HepG2 (cell line): ENCODE measurements around the gene COG1. TPM values are rescaled to one million over a fixed set of nuclear protein-coding genes. Genes with fewer than 3 reads are reported as not detected.

Experiments used
- MTA3 ChIP-seq: sonication (generic); formaldehyde crosslinking; IDR thresholded peaks from 2 replicates; pipeline ENCODE4 v1.4.0; 2020; ENCODE audit warnings: missing genetic modification reagents
- SOX5 ChIP-seq: IDR thresholded peaks from 2 replicates; pipeline ENCODE4 v1.6.1; 2016; ENCODE audit warnings: borderline replicate concordance
- THAP11 ChIP-seq: IDR thresholded peaks from 2 replicates; pipeline ENCODE4 v1.6.1; 2016; ENCODE audit warnings: missing biosample characterization, missing genetic modification reagents
- ZNF296 ChIP-seq: sonication (generic); formaldehyde crosslinking; conservative IDR thresholded peaks from 2 replicates; pipeline ENCODE4 v1.5.0; 2020; ENCODE audit warnings: mild to moderate bottlenecking, missing genetic modification reagents
- ZNF720 ChIP-seq: sonication (generic); formaldehyde crosslinking; IDR thresholded peaks from 2 replicates; pipeline ENCODE4 v1.4.0; 2020; ENCODE audit warnings: missing genetic modification reagents
- polyA plus RNA-seq, 8 experiments: library from polyadenylated mRNA; depleted of rRNA in 3 of 8; stranded (reverse) in 7 of 8; unstranded in 1 of 8; fragments of >200 nt; fragmentation: Illumina TruSeq in 4 of 8; extraction: Trizol in 4 of 8; gene quantifications; 2 replicates each; pipeline versions ENCODE4 v1.2.1 to v1.2.3, GENCODE V29; 2011 to 2016; ENCODE audit warnings: low read depth in 4 of 8, missing spikeins in 1 of 8, mixed read lengths in 1 of 8; ENCODE audit not compliant: insufficient read depth in 1 of 8
- total RNA-seq, 5 experiments: library from RNA; depleted of rRNA; stranded (reverse); fragments of >200 nt; fragmentation: Illumina TruSeq; extraction: Trizol; gene quantifications; 2 replicates each; pipeline ENCODE4 v1.2.3, GENCODE V29; 2016; ENCODE audit warnings: low read depth in 1 of 5
- TF ChIP-seq, protein P1 (sequence below): sonication (generic); formaldehyde crosslinking; IDR thresholded peaks from 2 replicates; pipeline ENCODE4 v1.5.0; 2020; ENCODE audit warnings: missing genetic modification reagents
- TF ChIP-seq, protein P2 (sequence below): sonication (generic); formaldehyde crosslinking; IDR thresholded peaks from 2 replicates; pipeline ENCODE4 v1.8.0; 2022; ENCODE audit warnings: mild to moderate bottlenecking, missing genetic modification reagents, moderate library complexity
- TF ChIP-seq, protein P3 (sequence below): sonication (generic); formaldehyde crosslinking; IDR thresholded peaks from 2 replicates; pipeline ENCODE4 v1.4.0; 2020; ENCODE audit warnings: missing genetic modification reagents, mild to moderate bottlenecking, borderline replicate concordance
- TF ChIP-seq, protein P4 (sequence below): sonication (generic); formaldehyde crosslinking; IDR thresholded peaks from 2 replicates; pipeline ENCODE4 v1.5.0; 2020; ENCODE audit warnings: mild to moderate bottlenecking, missing genetic modification reagents, moderate library complexity
- TF ChIP-seq, protein P5 (sequence below): sonication (generic); formaldehyde crosslinking; IDR thresholded peaks from 2 replicates; pipeline ENCODE4 v1.5.1; 2020; ENCODE audit warnings: mild to moderate bottlenecking, missing genetic modification reagents, moderate library complexity

COG1 gene
- total and polyA plus RNA-seq, 2 of the 13 experiments (the other 11 are each of a cell fraction or from before 2014, with no cell fraction given), result 36.6 to 39.7 TPM

DNA sequence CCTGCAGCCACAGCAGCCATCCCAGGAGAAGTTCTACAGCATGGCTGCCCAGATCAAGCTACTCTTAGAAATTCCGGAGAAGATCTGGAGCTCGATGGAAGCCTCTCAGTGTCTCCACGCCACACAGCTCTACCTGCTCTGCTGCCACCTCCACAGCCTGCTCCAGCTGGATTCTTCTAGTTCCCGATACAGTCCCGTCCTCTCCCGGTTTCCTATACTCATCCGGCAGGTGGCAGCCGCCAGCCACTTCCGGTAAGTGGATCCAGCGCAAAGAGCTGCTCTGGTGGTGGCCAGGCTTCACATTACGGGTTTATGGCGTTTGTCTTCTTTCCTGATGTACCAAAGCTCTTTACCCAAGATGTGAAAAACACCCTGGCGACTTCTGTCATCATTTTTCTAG lies 3.6 kb downstream of the COG1 start (continued):
- TF ChIP-seq, protein P1, sequence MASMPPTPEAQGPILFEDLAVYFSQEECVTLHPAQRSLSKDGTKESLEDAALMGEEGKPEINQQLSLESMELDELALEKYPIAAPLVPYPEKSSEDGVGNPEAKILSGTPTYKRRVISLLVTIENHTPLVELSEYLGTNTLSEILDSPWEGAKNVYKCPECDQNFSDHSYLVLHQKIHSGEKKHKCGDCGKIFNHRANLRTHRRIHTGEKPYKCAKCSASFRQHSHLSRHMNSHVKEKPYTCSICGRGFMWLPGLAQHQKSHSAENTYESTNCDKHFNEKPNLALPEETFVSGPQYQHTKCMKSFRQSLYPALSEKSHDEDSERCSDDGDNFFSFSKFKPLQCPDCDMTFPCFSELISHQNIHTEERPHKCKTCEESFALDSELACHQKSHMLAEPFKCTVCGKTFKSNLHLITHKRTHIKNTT (CRISPR knock-in tag), result no peak
- TF ChIP-seq ZNF296 (CRISPR knock-in tag) (no peak), ZNF720 (CRISPR knock-in tag) (no peak), MTA3 (CRISPR knock-in tag) (no peak), SOX5 (CRISPR knock-in tag) (no peak), THAP11 (CRISPR knock-in tag) (no peak)
- TF ChIP-seq, protein P2, sequence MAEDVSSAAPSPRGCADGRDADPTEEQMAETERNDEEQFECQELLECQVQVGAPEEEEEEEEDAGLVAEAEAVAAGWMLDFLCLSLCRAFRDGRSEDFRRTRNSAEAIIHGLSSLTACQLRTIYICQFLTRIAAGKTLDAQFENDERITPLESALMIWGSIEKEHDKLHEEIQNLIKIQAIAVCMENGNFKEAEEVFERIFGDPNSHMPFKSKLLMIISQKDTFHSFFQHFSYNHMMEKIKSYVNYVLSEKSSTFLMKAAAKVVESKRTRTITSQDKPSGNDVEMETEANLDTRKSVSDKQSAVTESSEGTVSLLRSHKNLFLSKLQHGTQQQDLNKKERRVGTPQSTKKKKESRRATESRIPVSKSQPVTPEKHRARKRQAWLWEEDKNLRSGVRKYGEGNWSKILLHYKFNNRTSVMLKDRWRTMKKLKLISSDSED, result no peak
- TF ChIP-seq, protein P3, sequence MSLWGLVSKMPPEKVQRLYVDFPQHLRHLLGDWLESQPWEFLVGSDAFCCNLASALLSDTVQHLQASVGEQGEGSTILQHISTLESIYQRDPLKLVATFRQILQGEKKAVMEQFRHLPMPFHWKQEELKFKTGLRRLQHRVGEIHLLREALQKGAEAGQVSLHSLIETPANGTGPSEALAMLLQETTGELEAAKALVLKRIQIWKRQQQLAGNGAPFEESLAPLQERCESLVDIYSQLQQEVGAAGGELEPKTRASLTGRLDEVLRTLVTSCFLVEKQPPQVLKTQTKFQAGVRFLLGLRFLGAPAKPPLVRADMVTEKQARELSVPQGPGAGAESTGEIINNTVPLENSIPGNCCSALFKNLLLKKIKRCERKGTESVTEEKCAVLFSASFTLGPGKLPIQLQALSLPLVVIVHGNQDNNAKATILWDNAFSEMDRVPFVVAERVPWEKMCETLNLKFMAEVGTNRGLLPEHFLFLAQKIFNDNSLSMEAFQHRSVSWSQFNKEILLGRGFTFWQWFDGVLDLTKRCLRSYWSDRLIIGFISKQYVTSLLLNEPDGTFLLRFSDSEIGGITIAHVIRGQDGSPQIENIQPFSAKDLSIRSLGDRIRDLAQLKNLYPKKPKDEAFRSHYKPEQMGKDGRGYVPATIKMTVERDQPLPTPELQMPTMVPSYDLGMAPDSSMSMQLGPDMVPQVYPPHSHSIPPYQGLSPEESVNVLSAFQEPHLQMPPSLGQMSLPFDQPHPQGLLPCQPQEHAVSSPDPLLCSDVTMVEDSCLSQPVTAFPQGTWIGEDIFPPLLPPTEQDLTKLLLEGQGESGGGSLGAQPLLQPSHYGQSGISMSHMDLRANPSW, result no peak
- TF ChIP-seq, protein P4, sequence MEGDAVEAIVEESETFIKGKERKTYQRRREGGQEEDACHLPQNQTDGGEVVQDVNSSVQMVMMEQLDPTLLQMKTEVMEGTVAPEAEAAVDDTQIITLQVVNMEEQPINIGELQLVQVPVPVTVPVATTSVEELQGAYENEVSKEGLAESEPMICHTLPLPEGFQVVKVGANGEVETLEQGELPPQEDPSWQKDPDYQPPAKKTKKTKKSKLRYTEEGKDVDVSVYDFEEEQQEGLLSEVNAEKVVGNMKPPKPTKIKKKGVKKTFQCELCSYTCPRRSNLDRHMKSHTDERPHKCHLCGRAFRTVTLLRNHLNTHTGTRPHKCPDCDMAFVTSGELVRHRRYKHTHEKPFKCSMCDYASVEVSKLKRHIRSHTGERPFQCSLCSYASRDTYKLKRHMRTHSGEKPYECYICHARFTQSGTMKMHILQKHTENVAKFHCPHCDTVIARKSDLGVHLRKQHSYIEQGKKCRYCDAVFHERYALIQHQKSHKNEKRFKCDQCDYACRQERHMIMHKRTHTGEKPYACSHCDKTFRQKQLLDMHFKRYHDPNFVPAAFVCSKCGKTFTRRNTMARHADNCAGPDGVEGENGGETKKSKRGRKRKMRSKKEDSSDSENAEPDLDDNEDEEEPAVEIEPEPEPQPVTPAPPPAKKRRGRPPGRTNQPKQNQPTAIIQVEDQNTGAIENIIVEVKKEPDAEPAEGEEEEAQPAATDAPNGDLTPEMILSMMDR (CRISPR knock-in tag), result no peak
- TF ChIP-seq, protein P5, sequence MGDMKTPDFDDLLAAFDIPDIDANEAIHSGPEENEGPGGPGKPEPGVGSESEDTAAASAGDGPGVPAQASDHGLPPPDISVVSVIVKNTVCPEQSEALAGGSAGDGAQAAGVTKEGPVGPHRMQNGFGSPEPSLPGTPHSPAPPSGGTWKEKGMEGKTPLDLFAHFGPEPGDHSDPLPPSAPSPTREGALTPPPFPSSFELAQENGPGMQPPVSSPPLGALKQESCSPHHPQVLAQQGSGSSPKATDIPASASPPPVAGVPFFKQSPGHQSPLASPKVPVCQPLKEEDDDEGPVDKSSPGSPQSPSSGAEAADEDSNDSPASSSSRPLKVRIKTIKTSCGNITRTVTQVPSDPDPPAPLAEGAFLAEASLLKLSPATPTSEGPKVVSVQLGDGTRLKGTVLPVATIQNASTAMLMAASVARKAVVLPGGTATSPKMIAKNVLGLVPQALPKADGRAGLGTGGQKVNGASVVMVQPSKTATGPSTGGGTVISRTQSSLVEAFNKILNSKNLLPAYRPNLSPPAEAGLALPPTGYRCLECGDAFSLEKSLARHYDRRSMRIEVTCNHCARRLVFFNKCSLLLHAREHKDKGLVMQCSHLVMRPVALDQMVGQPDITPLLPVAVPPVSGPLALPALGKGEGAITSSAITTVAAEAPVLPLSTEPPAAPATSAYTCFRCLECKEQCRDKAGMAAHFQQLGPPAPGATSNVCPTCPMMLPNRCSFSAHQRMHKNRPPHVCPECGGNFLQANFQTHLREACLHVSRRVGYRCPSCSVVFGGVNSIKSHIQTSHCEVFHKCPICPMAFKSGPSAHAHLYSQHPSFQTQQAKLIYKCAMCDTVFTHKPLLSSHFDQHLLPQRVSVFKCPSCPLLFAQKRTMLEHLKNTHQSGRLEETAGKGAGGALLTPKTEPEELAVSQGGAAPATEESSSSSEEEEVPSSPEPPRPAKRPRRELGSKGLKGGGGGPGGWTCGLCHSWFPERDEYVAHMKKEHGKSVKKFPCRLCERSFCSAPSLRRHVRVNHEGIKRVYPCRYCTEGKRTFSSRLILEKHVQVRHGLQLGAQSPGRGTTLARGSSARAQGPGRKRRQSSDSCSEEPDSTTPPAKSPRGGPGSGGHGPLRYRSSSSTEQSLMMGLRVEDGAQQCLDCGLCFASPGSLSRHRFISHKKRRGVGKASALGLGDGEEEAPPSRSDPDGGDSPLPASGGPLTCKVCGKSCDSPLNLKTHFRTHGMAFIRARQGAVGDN (CRISPR knock-in tag), result peak; percentile 27; the same call in 1 of the 2 replicates
